HL-60/S4 (cell line): ENCODE data around the gene CDNF.
"Not testable (repeated sequence)": the region's sequence is repeated elsewhere in the genome, so short reads cannot be mapped to it uniquely, and the experiment has no call there.

Experiments
- in situ Hi-C: fragments of 300-500 bp; cut with MboI; formaldehyde crosslinking; loops from 2 replicates; pipeline ENCODE4 v1.14.3; 2022; ENCODE audit warnings: low sequenced_read_pairs

CDNF gene

GRCh38 chr10:14837757-14838581 is at the start of gene CDNF, which contains the start of the genes HSPA14 and MSANTD7:
TSS of gene CDNF (minus strand) at chr10:14838037. CDS start at chr10:14837946, 91 bp downstream.
TSS of gene HSPA14 (plus strand) at chr10:14838306. CDS start at chr10:14838403, 97 bp downstream.
TSS of gene MSANTD7 (plus strand) at chr10:14838306. CDS start at chr10:14842285, 3,979 bp downstream.
- in situ Hi-C loops, result no loop called here

DNA sequence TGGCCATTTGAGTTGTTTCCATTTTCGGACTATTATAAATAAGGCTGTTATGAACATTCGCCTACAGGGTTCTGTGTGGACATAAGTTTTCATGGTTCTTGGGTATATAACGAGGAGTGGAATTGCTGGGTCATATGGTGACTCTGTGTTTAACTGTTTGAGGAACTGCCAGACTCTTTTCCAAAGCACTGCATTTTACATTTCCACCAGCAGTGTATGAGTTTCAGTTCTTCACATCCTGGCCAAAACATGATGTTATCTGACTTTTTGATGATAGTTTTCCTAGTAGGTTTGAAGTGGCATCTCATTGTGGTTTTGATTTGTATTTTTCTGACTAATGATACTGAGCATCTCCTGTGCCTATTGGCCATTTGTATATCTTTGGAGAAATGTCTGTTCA is 46.2 kb upstream of the CDNF start:
- in situ Hi-C loops, result no loop called here

- in situ Hi-C loops, result no loop called here
Measured at GRCh38 chr10:14880229-14880628, 42.4 kb upstream of the CDNF start.

DNA sequence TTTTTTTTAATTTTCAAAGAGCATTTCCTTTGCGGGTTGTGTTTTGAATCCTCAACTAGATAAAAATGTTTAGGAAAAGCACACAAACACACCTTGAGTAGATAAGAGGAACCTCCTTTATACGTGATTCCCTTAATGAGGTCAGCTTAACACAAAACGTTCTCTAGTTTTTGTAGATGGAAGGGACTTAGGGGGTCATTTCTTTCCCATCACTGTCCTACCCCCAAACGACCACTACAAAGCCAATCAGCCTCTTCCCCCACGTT is 42.0 kb upstream of the CDNF start:
- in situ Hi-C loops, result no loop called here

GRCh38 chr10:14879124-14879927 is 41.5 kb upstream of the CDNF start:
- in situ Hi-C loops, result no loop called here

DNA sequence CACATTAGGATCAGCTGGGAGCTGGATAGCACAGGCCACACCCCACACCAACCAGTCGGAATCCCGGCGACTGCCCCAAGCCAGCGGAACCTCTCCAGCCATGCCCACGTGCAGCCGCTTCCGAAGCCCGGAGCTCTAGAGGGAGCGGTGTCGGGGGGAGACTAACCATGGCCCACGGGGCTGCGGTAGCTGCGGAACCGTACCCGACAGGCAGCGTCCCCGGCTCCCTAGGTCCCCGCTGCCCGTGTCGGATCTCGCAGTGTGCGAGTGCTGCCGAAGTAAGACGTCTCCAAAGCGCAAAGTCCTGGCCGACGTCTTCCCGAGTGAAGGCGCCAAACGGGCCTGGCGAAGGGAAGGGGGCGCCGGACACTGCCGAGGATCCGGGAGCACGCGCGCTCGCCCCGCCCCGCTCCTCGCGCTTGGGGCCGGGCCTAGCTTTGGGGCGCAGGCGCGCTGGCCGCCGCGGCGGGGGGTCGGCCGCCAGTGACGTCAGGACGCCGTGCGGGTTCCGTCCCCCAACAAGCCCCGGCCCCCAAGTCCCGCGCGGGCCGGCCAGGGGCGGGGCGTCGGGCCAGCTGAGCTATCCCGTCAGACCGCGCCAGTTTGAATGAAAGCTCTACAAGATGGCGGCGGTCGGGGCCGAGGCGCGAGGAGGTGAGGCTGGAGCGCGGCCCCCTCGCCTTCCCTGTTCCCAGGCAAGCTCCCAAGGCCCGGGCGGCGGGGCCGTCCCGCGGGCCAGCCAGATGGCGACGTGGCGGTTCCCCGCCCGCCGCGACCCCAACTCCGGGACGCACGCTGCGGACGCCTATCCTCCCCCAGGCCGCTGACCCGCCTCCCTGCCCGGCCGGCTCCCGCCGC is 40.7 kb upstream of the CDNF start, which contains the start of gene SUV39H2:
Gene SUV39H2 (plus strand): TSS at position 601 of the 858 bp plus-strand sequence. CDS start 23 bp downstream, at position 624.
- in situ Hi-C loops, result no loop called here

DNA sequence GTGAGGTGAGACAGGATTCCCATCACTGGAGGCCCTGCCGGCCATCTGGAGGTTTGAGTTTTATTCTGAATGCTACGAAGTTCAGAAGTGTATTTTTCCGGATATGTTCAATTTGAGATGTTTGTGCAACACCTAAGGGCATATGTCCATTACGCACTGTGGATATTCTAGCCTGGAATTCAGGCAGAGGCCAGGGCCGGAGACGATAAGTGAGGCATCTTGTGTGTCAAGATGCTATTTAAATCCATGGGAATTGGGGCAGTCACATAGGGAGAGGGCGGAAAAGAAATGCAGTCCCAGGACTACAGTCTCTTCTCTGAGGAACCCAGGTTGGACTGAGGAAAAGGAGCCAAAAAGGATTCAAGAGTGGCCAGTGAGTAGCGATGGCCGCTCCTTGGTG is 38.9 kb upstream of the CDNF start:
- in situ Hi-C loops, result no loop called here

GRCh38 chr10:14875941-14876340 is 38.1 kb upstream of the CDNF start:
- in situ Hi-C loops, result no loop called here

GRCh38 chr10:14873090-14873760 is 35.4 kb upstream of the CDNF start:
- in situ Hi-C loops, result no loop called here

DNA sequence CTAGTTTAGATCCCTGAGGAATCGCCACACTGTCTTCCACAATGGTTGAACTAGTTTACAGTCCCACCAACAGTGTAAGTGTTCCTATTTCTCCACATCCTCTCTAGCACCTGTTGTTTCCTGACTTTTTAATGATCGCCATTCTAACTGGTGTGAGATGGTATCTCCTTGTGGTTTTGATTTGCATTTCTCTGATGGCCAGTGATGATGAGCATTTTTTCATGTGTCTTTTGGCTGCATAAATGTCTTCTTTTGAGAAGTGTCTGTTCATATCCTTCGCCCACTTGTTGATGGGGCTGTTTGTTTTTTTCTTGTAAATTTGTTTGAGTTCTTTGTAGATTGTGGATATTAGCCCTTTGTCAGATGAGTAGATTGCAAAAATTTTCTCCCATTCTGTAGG is 27.0 kb upstream of the CDNF start:
- in situ Hi-C loops, result not testable (repeated sequence)

GRCh38 chr10:14864466-14864865 is 26.6 kb upstream of the CDNF start:
- in situ Hi-C loops, result not testable (repeated sequence)

- in situ Hi-C loops, result no loop called here
Measured at GRCh38 chr10:14860791-14861190, 23.0 kb upstream of the CDNF start.

DNA sequence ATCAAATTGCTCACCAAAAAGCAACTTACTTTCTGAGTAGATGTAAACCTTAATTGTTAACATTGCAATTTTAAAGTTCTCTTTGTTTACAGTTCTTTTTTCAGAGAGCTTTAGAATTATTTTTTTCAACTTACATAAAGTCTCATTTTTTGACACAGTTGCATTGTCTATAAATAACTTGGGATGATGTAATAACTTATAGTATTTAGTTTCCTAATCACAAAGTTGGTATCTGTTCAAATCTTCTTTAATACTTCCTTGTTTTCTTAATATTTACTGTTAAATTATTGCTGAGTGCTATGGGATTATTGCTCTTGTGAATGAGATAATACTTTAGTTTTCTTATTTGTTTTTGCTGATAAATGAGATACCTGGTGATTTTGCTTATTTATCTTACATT is 21.9 kb upstream of the CDNF start:
- in situ Hi-C loops, result no loop called here

DNA sequence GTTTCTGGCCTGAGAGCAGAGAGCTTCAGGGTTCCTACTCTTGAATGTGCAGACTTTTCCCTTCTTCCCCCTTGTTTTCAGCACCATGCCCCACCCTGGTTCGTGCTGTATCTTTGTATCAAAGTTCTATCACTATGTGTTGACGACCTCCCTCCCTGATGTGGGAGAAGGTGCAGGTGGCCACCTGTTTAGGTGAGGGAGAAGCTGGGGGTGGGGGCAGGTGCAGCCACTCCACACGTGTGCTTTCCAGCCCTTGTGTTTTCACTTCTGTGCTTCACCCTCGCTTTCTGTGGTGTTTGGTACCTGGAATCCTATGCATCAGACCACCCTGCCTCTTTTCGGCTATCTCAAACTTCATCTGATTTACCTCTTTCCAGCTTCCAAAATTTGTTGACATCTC is 21.2 kb upstream of the CDNF start:
- in situ Hi-C loops, result no loop called here

DNA sequence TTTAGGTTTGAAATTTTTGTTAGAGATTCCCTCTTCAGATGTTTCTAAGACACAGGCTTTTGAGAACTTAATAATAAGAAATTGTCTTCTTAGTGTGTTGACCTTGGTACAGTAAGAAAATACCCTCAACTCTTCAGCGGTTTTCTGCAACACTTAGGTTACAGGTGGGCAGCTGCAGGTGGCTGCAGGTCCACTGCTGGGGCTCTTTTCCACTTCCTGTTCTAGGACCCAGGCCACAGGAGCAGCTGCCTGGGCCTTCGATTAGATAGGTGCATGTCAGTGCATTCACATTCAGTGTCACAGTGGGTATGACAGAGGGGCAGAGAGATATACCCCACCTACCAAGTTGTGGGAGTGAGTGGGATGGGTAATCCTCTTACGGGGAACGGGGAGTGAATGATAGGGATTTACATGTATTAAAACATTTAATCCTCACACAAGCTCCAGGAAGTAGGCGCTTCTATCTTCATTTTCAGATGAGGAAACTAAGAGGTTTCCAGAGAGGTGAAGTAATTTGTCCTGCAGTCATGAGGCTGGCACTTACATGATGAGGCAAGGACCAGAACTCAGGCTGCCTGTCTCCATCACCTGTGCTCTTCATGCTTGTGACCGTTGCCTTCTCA is 20.6 kb upstream of the CDNF start:
- in situ Hi-C loops, result no loop called here

DNA sequence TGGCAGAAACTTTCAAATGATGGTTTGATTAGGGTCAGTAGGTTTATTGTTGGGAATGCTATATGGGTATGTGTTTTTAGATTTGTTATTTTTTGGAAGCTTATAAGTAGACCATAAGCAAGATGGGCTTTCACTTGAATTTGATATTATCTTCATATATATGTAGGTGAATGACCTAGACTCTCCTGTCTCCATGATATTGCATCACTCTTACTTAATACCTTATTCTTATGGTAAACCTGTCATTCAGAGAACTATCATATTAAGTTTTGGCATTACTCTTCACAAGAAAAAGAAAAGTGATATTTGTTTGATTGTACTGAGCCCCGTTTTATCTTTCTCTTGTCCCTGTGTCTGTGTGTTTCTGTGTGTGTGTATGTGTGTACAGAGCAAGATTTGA is 17.6 kb upstream of the CDNF start:
- in situ Hi-C loops, result no loop called here

- in situ Hi-C loops, result no loop called here
Measured at GRCh38 chr10:14852236-14852635, 14.4 kb upstream of the CDNF start.

DNA sequence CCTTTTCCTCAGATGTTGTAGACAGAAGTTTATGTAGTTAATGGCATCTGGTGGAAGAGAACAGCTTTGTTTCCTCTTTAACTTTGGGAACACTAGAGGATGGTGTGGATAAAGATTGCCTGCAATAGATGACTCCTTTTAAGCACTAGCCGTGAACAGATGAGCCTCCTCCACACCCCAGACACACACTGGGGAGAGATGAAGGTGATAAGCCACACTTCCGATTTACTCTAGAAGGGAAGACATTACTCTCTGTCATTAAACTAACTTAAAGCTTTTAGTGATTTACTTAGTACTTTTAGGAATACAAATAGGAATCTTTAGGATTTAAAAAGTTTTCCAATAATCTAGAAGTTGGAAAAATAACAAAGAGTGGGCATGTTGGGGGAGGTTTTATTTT is 7.1 kb upstream of the CDNF start:
- in situ Hi-C loops, result no loop called here

- in situ Hi-C loops, result no loop called here
Measured at GRCh38 chr10:14843327-14843988, 5.6 kb upstream of the CDNF start.

- in situ Hi-C loops, result no loop called here
Measured at GRCh38 chr10:14840178-14840577, 2.3 kb upstream of the CDNF start.
